GM19468 (cell line): Measurements from ENCODE around the gene SCGB2A2.

Experiments
- ATAC-seq: cut with Tn5 transposase; IDR thresholded peaks from one replicate; pipeline ENCODE4 v1.9.1; 2021; ENCODE audit warnings: mild to moderate bottlenecking, moderate library complexity, moderate number of reproducible peaks; ENCODE audit not compliant: unreplicated experiment; ENCODE audit errors: extremely low read depth

The SCGB2A2 gene

GRCh38 chr11:62269654-62270278 is at the start of gene SCGB2A2:
SCGB2A2 (plus strand) TSS chr11:62270158; CDS start chr11:62270217, 59 bp downstream.
- ATAC-seq, result no peak

GRCh38 chr11:62221498-62221897 is 48.5 kb upstream of the SCGB2A2 start:
- ATAC-seq, result no peak

GRCh38 chr11:62223095-62223494 is 46.9 kb upstream of the SCGB2A2 start:
- no peak for ATAC-seq

- ATAC-seq, result no peak
These were observed 36.2 kb upstream of the SCGB2A2 start for GRCh38 chr11:62233730-62234129.

- ATAC-seq, result no peak
These were observed 33.8 kb upstream of the SCGB2A2 start for GRCh38 chr11:62236187-62236586.

- no peak for ATAC-seq
These were observed 32.5 kb upstream of the SCGB2A2 start for GRCh38 chr11:62237499-62237898.

- ATAC-seq, result no peak
These were observed 31.8 kb upstream of the SCGB2A2 start for GRCh38 chr11:62238151-62238550.

- no peak for ATAC-seq
These were observed 28.9 kb upstream of the SCGB2A2 start for GRCh38 chr11:62241095-62241494.

GRCh38 chr11:62242021-62242420 is 27.9 kb upstream of the SCGB2A2 start, which contains the start of gene SCGB1D2:
SCGB1D2 (plus strand) TSS chr11:62242239; CDS start chr11:62242308, 69 bp downstream.
- ATAC-seq, result no peak

- ATAC-seq, result no peak
These were observed 24.6 kb upstream of the SCGB2A2 start for GRCh38 chr11:62245271-62245753.

GRCh38 chr11:62251698-62252097 is 18.3 kb upstream of the SCGB2A2 start:
- no peak for ATAC-seq

- no peak for ATAC-seq
These were observed 15.9 kb upstream of the SCGB2A2 start for GRCh38 chr11:62253999-62254542.

GRCh38 chr11:62256281-62256680 is 13.7 kb upstream of the SCGB2A2 start:
- ATAC-seq, result no peak

- no peak for ATAC-seq
These were observed 9.6 kb upstream of the SCGB2A2 start for GRCh38 chr11:62260261-62260953.

- no peak for ATAC-seq
These were observed 6.0 kb upstream of the SCGB2A2 start for GRCh38 chr11:62264004-62264403.

GRCh38 chr11:62266558-62266957 is 3.4 kb upstream of the SCGB2A2 start:
- ATAC-seq, result no peak

- no peak for ATAC-seq
These were observed 2.9 kb upstream of the SCGB2A2 start for GRCh38 chr11:62267050-62267449.

GRCh38 chr11:62267576-62267975 is 2.4 kb upstream of the SCGB2A2 start:
- ATAC-seq, result no peak

- no peak for ATAC-seq
These were observed 3.3 kb downstream of the SCGB2A2 start for GRCh38 chr11:62273284-62273683.

GRCh38 chr11:62273789-62274275 is 3.9 kb downstream of the SCGB2A2 start:
- ATAC-seq, result no peak

- no peak for ATAC-seq
These were observed 10.5 kb downstream of the SCGB2A2 start for GRCh38 chr11:62280452-62280851.
